ENCODE measurements around the gene GIGYF2.

The GIGYF2 gene, protein sequence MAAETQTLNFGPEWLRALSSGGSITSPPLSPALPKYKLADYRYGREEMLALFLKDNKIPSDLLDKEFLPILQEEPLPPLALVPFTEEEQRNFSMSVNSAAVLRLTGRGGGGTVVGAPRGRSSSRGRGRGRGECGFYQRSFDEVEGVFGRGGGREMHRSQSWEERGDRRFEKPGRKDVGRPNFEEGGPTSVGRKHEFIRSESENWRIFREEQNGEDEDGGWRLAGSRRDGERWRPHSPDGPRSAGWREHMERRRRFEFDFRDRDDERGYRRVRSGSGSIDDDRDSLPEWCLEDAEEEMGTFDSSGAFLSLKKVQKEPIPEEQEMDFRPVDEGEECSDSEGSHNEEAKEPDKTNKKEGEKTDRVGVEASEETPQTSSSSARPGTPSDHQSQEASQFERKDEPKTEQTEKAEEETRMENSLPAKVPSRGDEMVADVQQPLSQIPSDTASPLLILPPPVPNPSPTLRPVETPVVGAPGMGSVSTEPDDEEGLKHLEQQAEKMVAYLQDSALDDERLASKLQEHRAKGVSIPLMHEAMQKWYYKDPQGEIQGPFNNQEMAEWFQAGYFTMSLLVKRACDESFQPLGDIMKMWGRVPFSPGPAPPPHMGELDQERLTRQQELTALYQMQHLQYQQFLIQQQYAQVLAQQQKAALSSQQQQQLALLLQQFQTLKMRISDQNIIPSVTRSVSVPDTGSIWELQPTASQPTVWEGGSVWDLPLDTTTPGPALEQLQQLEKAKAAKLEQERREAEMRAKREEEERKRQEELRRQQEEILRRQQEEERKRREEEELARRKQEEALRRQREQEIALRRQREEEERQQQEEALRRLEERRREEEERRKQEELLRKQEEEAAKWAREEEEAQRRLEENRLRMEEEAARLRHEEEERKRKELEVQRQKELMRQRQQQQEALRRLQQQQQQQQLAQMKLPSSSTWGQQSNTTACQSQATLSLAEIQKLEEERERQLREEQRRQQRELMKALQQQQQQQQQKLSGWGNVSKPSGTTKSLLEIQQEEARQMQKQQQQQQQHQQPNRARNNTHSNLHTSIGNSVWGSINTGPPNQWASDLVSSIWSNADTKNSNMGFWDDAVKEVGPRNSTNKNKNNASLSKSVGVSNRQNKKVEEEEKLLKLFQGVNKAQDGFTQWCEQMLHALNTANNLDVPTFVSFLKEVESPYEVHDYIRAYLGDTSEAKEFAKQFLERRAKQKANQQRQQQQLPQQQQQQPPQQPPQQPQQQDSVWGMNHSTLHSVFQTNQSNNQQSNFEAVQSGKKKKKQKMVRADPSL (N-terminal part only)

DNA sequence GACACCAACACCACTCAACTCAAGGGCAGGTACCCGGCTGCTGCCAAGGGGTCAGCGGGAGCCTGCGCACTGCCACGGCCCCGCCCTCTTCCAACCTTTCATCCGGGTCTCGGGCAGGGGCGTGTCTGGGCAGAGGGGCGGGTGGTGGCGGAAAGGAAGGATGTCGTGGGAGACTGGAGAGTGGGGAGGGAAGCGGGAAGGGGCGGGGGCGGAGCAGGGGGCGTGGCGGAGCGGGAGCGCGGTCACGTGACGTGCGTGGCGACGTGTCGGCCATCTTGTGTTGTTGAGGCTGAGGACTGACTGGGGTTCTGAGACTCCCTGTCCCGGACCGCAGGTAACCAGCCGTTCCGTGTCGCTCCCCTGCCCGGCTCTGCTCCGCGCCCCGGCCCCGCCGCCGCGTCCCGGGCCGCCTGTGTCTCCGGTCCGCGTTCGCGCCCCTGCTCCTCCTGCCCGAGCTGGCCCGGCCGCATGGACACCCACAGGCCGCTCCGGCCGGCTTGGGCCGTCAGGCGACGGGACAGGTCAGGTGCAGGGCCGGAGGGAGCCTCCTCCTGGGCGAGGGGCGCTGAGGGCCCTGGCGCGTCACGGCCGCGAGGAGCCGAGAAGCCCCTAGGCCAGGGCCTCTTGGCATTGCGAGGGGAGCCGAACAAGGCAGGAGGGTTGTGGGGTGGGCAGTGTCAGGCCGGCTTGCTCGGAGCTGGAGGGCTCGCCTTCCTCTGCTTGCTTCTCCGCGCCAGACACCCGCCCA lies at the start of gene GIGYF2:
TSS of gene GIGYF2 (plus strand) at position 273 of the 748 bp plus-strand sequence. CDS start 37,867 bp downstream, outside the sequence.
- DNase-seq (ENCODE audit: low read depth, low spot score), result peak; percentile 97
- Histone ChIP-seq H3K9ac (ENCODE audit: insufficient read length, low read depth) (peak within 1 kb of the TSS; percentile 100), H3K27me3 (ENCODE audit: insufficient read depth, insufficient read length) (no peaks in the 10 kb centered on the region), H3K9me3 (ENCODE audit: insufficient read depth, low read length) (no peaks in the 10 kb centered on the region), H3K4me1 (ENCODE audit: insufficient read depth, insufficient read length) (no peaks in the 10 kb centered on the region), H3K36me3 (ENCODE audit: insufficient read depth, insufficient read length, low read length) (peaks cover 24% of the 10 kb centered on the region), H3K4me3 (ENCODE audit: insufficient read length, low read depth) (peak within 1 kb of the TSS; percentile 99)
- TF ChIP-seq YY1 (IDR thresholded peaks at IDR 0.05; ENCODE audit: insufficient read depth, insufficient read length) (peak; percentile 87), ZNF274 (IDR thresholded peaks at IDR 0.05; ENCODE audit: low read depth, low read length) (no peak)

DNA sequence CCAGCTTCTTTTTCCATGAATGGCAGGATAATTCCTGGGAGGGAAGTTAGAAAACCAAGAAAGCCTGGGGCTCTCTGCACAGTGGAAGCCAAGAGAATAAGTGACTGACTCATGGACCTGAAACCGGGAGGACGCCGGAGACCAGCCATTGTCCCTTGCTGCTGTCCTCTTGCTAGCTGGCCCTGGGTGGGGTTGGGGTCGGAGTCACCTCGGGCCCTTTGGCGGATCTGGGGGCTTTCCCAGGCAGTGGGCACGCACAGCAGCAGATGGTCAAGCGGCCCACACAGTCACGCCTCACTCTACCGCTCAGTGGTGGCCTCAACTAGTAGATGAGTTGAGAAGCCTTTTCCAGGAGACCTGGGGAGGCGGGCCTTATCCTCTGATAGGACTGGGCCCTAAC lies 48.1 kb upstream of the GIGYF2 start:
- DNase-seq (ENCODE audit: low read depth, low spot score), result no peak
- peaks cover 13% of the 10 kb centered on the region for H3K36me3 ChIP-seq (ENCODE audit: insufficient read depth, insufficient read length, low read length)

DNA sequence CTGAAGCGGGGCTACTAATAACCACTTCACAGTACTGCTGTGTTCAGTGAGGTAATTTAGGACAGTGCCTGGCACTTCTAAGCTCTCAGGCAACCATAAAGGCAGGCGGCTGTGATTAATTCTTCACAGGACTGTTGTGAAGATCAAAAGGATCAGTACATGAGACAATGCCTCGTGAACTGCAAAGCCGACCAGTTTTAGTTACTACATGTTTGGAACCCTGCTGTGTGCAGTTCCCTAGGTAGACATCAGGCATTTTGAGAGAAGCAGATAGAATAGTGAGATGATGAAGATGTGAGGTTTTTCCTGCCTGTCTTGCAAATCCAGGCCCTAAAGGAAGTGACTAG lies 44.7 kb upstream of the GIGYF2 start:
- Histone ChIP-seq H3K4me1 (ENCODE audit: insufficient read depth, insufficient read length) (peaks cover 30% of the 10 kb centered on the region), H3K36me3 (ENCODE audit: insufficient read depth, insufficient read length, low read length) (peaks cover 2% of the 10 kb centered on the region), H3K27me3 (ENCODE audit: insufficient read depth, insufficient read length) (no peaks in the 10 kb centered on the region), H3K9ac (ENCODE audit: insufficient read length, low read depth) (no peak overlapping the region), H3K4me3 (ENCODE audit: insufficient read length, low read depth) (no peak overlapping the region), H3K9me3 (ENCODE audit: insufficient read depth, low read length) (no peaks in the 10 kb centered on the region)
- TF ChIP-seq SUZ12 (IDR thresholded peaks at IDR 0.05; ENCODE audit: extremely low read depth, insufficient read depth, insufficient read length) (no peak), ZNF274 (IDR thresholded peaks at IDR 0.05; ENCODE audit: low read depth, low read length) (no peak), YY1 (IDR thresholded peaks at IDR 0.05; ENCODE audit: insufficient read depth, insufficient read length) (no peak)
- DNase-seq (ENCODE audit: low read depth, low spot score), result no peak

More for the DNA sequence above, 48.1 kb upstream of the GIGYF2 start:
- Histone ChIP-seq H3K4me3 (ENCODE audit: insufficient read length, low read depth) (no peak overlapping the region), H3K9ac (ENCODE audit: insufficient read length, low read depth) (no peak overlapping the region), H3K27me3 (ENCODE audit: insufficient read depth, insufficient read length) (no peaks in the 10 kb centered on the region), H3K9me3 (ENCODE audit: insufficient read depth, low read length) (no peaks in the 10 kb centered on the region), H3K4me1 (ENCODE audit: insufficient read depth, insufficient read length) (peaks cover 25% of the 10 kb centered on the region)
- no peak for TF ChIP-seq YY1 (IDR thresholded peaks at IDR 0.05; ENCODE audit: insufficient read depth, insufficient read length)

DNA sequence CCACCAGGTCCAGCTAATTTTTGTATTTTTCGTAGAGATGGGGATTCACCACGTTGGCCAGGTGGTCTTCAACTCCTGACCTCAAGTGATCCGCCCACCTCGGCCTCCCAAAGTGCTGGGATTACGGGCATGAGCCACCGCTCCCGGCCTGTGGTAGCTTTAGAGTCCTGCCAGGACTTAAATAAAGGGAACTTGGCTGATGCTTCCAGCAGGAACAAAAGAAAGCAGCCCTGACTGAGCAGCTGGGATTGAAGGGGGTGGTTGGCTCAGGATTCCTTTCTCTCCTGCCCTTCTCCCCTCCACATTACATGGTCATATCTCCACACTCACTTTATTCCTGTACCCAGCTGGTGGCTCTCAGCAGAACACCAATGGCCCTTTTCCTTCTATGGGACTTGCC lies 43.7 kb upstream of the GIGYF2 start:
- Histone ChIP-seq H3K9me3 (ENCODE audit: insufficient read depth, low read length) (no peaks in the 10 kb centered on the region), H3K4me1 (ENCODE audit: insufficient read depth, insufficient read length) (peaks cover 30% of the 10 kb centered on the region), H3K27me3 (ENCODE audit: insufficient read depth, insufficient read length) (no peaks in the 10 kb centered on the region), H3K9ac (ENCODE audit: insufficient read length, low read depth) (peak overlapping the region; percentile 13), H3K36me3 (ENCODE audit: insufficient read depth, insufficient read length, low read length) (peaks cover 2% of the 10 kb centered on the region), H3K4me3 (ENCODE audit: insufficient read length, low read depth) (no peak overlapping the region)
- no peak for DNase-seq (ENCODE audit: low read depth, low spot score)
- no peak for TF ChIP-seq SUZ12 (IDR thresholded peaks at IDR 0.05; ENCODE audit: extremely low read depth, insufficient read depth, insufficient read length)
- TF ChIP-seq ZNF274 (IDR thresholded peaks at IDR 0.05; ENCODE audit: low read depth, low read length), result no peak
- TF ChIP-seq YY1 (IDR thresholded peaks at IDR 0.05; ENCODE audit: insufficient read depth, insufficient read length), result no peak

DNA sequence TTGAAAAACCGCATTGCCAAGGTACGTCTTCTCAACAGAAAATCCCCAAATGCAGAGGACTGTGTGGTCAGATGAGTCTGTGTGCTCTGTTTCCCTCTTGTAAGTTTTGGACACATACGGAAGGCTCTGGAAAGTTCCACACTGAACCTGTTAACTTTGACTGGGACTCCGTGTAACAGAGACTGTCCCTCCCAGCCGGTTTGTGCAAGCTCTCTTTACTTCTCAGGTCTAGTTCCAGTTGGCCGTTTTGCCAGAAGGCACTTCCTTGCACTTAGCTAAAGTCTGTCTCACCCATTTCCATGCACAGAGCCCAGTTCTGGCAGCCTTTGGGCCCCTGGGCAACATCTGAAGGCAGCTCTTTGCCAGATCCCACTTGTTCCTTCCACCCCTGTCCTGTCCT lies 41.7 kb upstream of the GIGYF2 start:
- Histone ChIP-seq H3K9me3 (ENCODE audit: insufficient read depth, low read length) (no peaks in the 10 kb centered on the region), H3K27me3 (ENCODE audit: insufficient read depth, insufficient read length) (no peaks in the 10 kb centered on the region), H3K9ac (ENCODE audit: insufficient read length, low read depth) (no peak overlapping the region), H3K4me3 (ENCODE audit: insufficient read length, low read depth) (no peak overlapping the region), H3K36me3 (ENCODE audit: insufficient read depth, insufficient read length, low read length) (peaks cover 2% of the 10 kb centered on the region), H3K4me1 (ENCODE audit: insufficient read depth, insufficient read length) (peaks cover 22% of the 10 kb centered on the region)
- DNase-seq (ENCODE audit: low read depth, low spot score), result no peak
- TF ChIP-seq ZNF274 (IDR thresholded peaks at IDR 0.05; ENCODE audit: low read depth, low read length) (no peak), SUZ12 (IDR thresholded peaks at IDR 0.05; ENCODE audit: extremely low read depth, insufficient read depth, insufficient read length) (no peak), YY1 (IDR thresholded peaks at IDR 0.05; ENCODE audit: insufficient read depth, insufficient read length) (no peak)

DNA sequence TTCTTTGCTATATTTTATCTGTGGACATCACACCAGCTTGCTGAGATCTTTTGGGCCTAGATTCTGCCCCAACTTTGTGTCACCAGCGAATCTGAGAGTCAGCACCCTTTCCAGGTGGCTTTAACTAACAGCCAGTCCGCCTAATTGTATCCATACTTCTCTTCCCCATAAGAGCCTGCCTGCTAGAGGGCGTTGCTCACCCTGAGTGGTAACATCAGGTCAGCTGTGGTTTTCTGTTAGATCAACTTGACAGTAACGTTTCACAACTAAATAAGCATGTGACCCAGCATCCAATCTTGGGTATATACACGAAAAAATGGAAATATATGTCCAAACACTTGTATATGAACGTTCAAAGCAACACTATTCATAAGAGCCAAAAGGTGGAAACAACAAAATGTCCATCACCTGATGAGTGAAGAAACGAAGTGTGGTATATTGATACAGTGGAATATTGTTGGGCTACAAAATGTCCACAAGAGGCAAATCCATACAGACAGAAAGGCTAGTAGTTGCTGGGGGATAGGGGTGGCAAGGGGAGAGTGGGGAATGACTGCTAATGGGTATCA lies 38.8 kb upstream of the GIGYF2 start:
- Histone ChIP-seq H3K9me3 (ENCODE audit: insufficient read depth, low read length) (no peaks in the 10 kb centered on the region), H3K4me3 (ENCODE audit: insufficient read length, low read depth) (no peak overlapping the region), H3K36me3 (ENCODE audit: insufficient read depth, insufficient read length, low read length) (peaks cover 10% of the 10 kb centered on the region), H3K9ac (ENCODE audit: insufficient read length, low read depth) (no peak overlapping the region), H3K4me1 (ENCODE audit: insufficient read depth, insufficient read length) (peaks cover 12% of the 10 kb centered on the region), H3K27me3 (ENCODE audit: insufficient read depth, insufficient read length) (no peaks in the 10 kb centered on the region)
- no peak for TF ChIP-seq YY1 (IDR thresholded peaks at IDR 0.05; ENCODE audit: insufficient read depth, insufficient read length)
- no peak for TF ChIP-seq SUZ12 (IDR thresholded peaks at IDR 0.05; ENCODE audit: extremely low read depth, insufficient read depth, insufficient read length)
- no peak for TF ChIP-seq ZNF274 (IDR thresholded peaks at IDR 0.05; ENCODE audit: low read depth, low read length)
- DNase-seq (ENCODE audit: low read depth, low spot score), result no peak
